Sigmoid colon (tissue), 7 donors: Measurements from ENCODE around the gene ADRA1B. TPM values are rescaled to one million over a fixed set of nuclear protein-coding genes. Genes with fewer than 3 reads are reported as not detected.

Experiments used
- DNase-seq: peaks from one replicate; pipeline ENCODE4 v3.0.0-alpha.2; 2019
- H3K27ac ChIP-seq, 4 donors: fragments of 200-600 bp; sonication (generic); one replicate each; pipeline ENCODE4 v1.5.1; 2016 to 2019; ENCODE audit warnings: mild to moderate bottlenecking in 1 of 4
- H3K27me3 ChIP-seq, 3 donors: fragments of 200-600 bp; sonication (generic); one replicate each; pipeline ENCODE4 v1.5.1; 2019; ENCODE audit warnings: mild to moderate bottlenecking in 1 of 3
- H3K36me3 ChIP-seq, 4 donors: fragments of 200-600 bp; sonication (generic); one replicate each; pipeline ENCODE4 v1.5.1; 2016 to 2019
- H3K4me1 ChIP-seq, 4 donors: fragments of 200-600 bp; sonication (generic); one replicate each; pipeline ENCODE4 v1.5.1; 2017 to 2019
- H3K4me3 ChIP-seq, 4 donors: fragments of 200-600 bp; sonication (generic); one replicate each; pipeline ENCODE4 v1.5.1; 2017 to 2019; ENCODE audit warnings: mild to moderate bottlenecking in 2 of 4, moderate library complexity in 1 of 4
- H3K9me3 ChIP-seq, 4 donors: fragments of 200-600 bp in 3 of 4; sonication (generic) in 3 of 4; one replicate each; pipeline versions ENCODE4 v1.5.1 to v1.6.1; 2013 to 2019
- EP300 ChIP-seq, 4 donors: sonication (generic); formaldehyde crosslinking; IDR thresholded peaks; one replicate each; pipeline ENCODE4 v1.6.1; 2017; ENCODE audit warnings: antibody characterized with exemption in 4 of 4
- POLR2A ChIP-seq, 2 donors: fragments of 450-650 bp; IDR thresholded peaks; one replicate each; pipeline ENCODE4 v1.6.1; 2016; ENCODE audit warnings: antibody characterized with exemption in 2 of 2, mild to moderate bottlenecking in 2 of 2, moderate library complexity in 2 of 2
- POLR2AphosphoS5 ChIP-seq, 4 donors: sonication (generic); formaldehyde crosslinking; IDR thresholded peaks; one replicate each; pipeline ENCODE4 v1.6.1; 2017; ENCODE audit warnings: antibody characterized with exemption in 4 of 4
- WGBS, 2 donors: extraction: QIAGEN DNeasy Blood & Tissue Kit; methylation state at CpG; one replicate each; pipeline ENCODE4 v1.1.7; 2013; 5-methylcytosine and 5-hydroxymethylcytosine counted together
- intact Hi-C: fragments of 100-400 bp; cut with DNase I; formaldehyde crosslinking; loops from one replicate; pipeline ENCODE4 v1.15.1; 2023
- polyA plus RNA-seq, 3 donors: library from polyadenylated mRNA; stranded (reverse); fragments of 200-250 nt; gene quantifications; one replicate each; pipeline ENCODE4 v1.2.3, GENCODE V29; 2013
- total RNA-seq, 4 donors: library from RNA; depleted of rRNA; stranded (reverse); fragments of >200 nt; gene quantifications; one replicate each; pipeline ENCODE4 v1.1.0, GENCODE V29; 2016
- TF ChIP-seq, protein P1 (sequence below), 4 experiments: fragments of 450-650 bp in 3 of 4; fragments of 200-600 bp in 1 of 4; IDR thresholded peaks; one replicate each; pipeline ENCODE4 v1.5.1; 2016 to 2019; ENCODE audit warnings: antibody characterized with exemption in 4 of 4, mild to moderate bottlenecking in 3 of 4, moderate library complexity in 2 of 4
- donor health status: healthy with polysubstance abuse.
- donor health status: Bipolar disorder and iron deficiency.
- donor health status: healthy.

The ADRA1B gene
- total and polyA plus RNA-seq, 7 donors = 0.36 to 1.8 (median 0.61) TPM; not detected in 1

DNA sequence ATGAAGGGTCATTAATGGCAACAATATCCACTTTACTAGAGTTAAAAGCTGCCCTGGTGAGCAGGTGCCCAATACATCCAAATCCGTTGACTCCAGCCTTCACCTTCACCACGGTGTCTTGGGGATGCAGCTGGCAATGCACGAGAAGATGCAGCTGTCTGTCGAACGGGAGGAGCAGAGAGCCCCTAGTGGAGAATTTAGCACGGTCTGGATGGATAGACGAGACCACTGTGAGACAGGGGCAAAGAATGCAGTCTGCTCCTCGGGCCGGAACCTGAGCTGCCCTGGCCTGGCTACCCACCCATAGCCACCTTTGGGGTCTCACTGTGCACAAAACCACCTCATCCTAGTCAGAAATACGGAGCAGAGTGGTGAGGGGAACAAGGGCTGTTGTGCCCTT, 35.1 kb downstream of the ADRA1B start:
- no peaks in the 10 kb centered on the region for H3K4me1 ChIP-seq
- no peak overlapping the region for H3K4me3 ChIP-seq
- TF ChIP-seq EP300 (IDR thresholded peaks at IDR 0.05) = no peak
- TF ChIP-seq, protein P1, sequence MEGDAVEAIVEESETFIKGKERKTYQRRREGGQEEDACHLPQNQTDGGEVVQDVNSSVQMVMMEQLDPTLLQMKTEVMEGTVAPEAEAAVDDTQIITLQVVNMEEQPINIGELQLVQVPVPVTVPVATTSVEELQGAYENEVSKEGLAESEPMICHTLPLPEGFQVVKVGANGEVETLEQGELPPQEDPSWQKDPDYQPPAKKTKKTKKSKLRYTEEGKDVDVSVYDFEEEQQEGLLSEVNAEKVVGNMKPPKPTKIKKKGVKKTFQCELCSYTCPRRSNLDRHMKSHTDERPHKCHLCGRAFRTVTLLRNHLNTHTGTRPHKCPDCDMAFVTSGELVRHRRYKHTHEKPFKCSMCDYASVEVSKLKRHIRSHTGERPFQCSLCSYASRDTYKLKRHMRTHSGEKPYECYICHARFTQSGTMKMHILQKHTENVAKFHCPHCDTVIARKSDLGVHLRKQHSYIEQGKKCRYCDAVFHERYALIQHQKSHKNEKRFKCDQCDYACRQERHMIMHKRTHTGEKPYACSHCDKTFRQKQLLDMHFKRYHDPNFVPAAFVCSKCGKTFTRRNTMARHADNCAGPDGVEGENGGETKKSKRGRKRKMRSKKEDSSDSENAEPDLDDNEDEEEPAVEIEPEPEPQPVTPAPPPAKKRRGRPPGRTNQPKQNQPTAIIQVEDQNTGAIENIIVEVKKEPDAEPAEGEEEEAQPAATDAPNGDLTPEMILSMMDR (IDR thresholded peaks at IDR 0.05) = no peak
- TF ChIP-seq POLR2AphosphoS5 (IDR thresholded peaks at IDR 0.05) = no peak
- TF ChIP-seq POLR2A (IDR thresholded peaks at IDR 0.05) = no peak
- intact Hi-C loops = no loop called here
- H3K9me3 ChIP-seq = no peaks in the 10 kb centered on the region
- no peak for DNase-seq
- H3K36me3 ChIP-seq = no peaks in the 10 kb centered on the region
- 40 to 69% methylated on average over 10 of the region's 10 CpGs for WGBS, 2 donors
- no peak overlapping the region for H3K27ac ChIP-seq
- peaks cover 0 to 6% (median 0%) of the 10 kb centered on the region in 3 donors for H3K27me3 ChIP-seq

- Histone ChIP-seq H3K27me3 (peaks cover 0 to 6% (median 0%) of the 10 kb centered on the region in 3 donors), H3K9me3 (no peaks in the 10 kb centered on the region), H3K36me3 (no peaks in the 10 kb centered on the region), H3K4me3 (no peak overlapping the region), H3K27ac (no peak overlapping the region), H3K4me1 (no peaks in the 10 kb centered on the region)
- DNase-seq = no peak
- TF ChIP-seq, protein P1 (IDR thresholded peaks at IDR 0.05) = no peak
- TF ChIP-seq POLR2A (IDR thresholded peaks at IDR 0.05) (no peak), POLR2AphosphoS5 (IDR thresholded peaks at IDR 0.05) (no peak), EP300 (IDR thresholded peaks at IDR 0.05) (no peak)
- 79 to 84% methylated on average over 3 of the region's 3 CpGs for WGBS, 2 donors
- intact Hi-C loops = no loop called here
These were observed 35.6 kb downstream of the ADRA1B start for GRCh38 chr5:159951834-159952233.

- Histone ChIP-seq H3K27me3 (peaks cover 0 to 6% (median 0%) of the 10 kb centered on the region in 3 donors), H3K27ac (no peak overlapping the region), H3K36me3 (no peaks in the 10 kb centered on the region), H3K9me3 (no peaks in the 10 kb centered on the region), H3K4me3 (no peak overlapping the region), H3K4me1 (no peaks in the 10 kb centered on the region)
- no peak for DNase-seq
- 95 to 96% methylated on average over 3 of the region's 3 CpGs for WGBS, 2 donors
- TF ChIP-seq POLR2A (IDR thresholded peaks at IDR 0.05) = no peak
- TF ChIP-seq, protein P1 (IDR thresholded peaks at IDR 0.05) = no peak
- no peak for TF ChIP-seq POLR2AphosphoS5 (IDR thresholded peaks at IDR 0.05)
- TF ChIP-seq EP300 (IDR thresholded peaks at IDR 0.05) = no peak
- intact Hi-C loops = no loop called here
These were observed 37.3 kb downstream of the ADRA1B start for GRCh38 chr5:159953609-159954008.

GRCh38 chr5:159955056-159955624, 38.9 kb downstream of the ADRA1B start:
- H3K4me3 ChIP-seq = no peak overlapping the region
- intact Hi-C loops = no loop called here
- WGBS, 2 donors = 87 to 93% methylated on average over 6 of the region's 6 CpGs
- no peak for DNase-seq
- H3K4me1 ChIP-seq = no peaks in the 10 kb centered on the region
- no peak overlapping the region for H3K27ac ChIP-seq
- H3K27me3 ChIP-seq = peaks cover 0 to 6% (median 0%) of the 10 kb centered on the region in 3 donors
- H3K36me3 ChIP-seq = no peaks in the 10 kb centered on the region
- TF ChIP-seq, protein P1 (IDR thresholded peaks at IDR 0.05) = no peak
- TF ChIP-seq POLR2AphosphoS5 (IDR thresholded peaks at IDR 0.05) (no peak), EP300 (IDR thresholded peaks at IDR 0.05) (no peak), POLR2A (IDR thresholded peaks at IDR 0.05) (no peak)
- no peaks in the 10 kb centered on the region for H3K9me3 ChIP-seq

- intact Hi-C loops = no loop called here
- H3K27ac ChIP-seq = no peak overlapping the region
- H3K4me1 ChIP-seq = no peaks in the 10 kb centered on the region
- no peaks in the 10 kb centered on the region for H3K9me3 ChIP-seq
- no peak overlapping the region for H3K4me3 ChIP-seq
- no peaks in the 10 kb centered on the region for H3K36me3 ChIP-seq
- H3K27me3 ChIP-seq = peaks cover 0 to under 1% (median 0%) of the 10 kb centered on the region in 3 donors
- TF ChIP-seq POLR2AphosphoS5 (IDR thresholded peaks at IDR 0.05) = no peak
- TF ChIP-seq POLR2A (IDR thresholded peaks at IDR 0.05) = no peak
- TF ChIP-seq EP300 (IDR thresholded peaks at IDR 0.05) = no peak
- TF ChIP-seq, protein P1 (IDR thresholded peaks at IDR 0.05) = no peak
- no peak for DNase-seq
- WGBS, 2 donors = 13 to 49% methylated on average over 1 of the region's 1 CpG
These were observed 39.8 kb downstream of the ADRA1B start for GRCh38 chr5:159956074-159956473.
